ENCODE data around the gene TFCP2L1. TPM values are rescaled to one million over a fixed set of nuclear protein-coding genes. Genes with fewer than 3 reads are reported as not detected.

The TFCP2L1 gene
- total RNA-seq, 1 donor from 2014 or later, result 139 TPM

- no peak for DNase-seq (ENCODE audit: low read depth)
Observed at GRCh38 chr2:121196132-121196848, 88.7 kb downstream of the TFCP2L1 start.

- no peak for DNase-seq (ENCODE audit: low read depth)
Observed at GRCh38 chr2:121195036-121195435, 90.0 kb downstream of the TFCP2L1 start.

- no peak for DNase-seq (ENCODE audit: low read depth)
Observed at GRCh38 chr2:121194626-121195025, 90.4 kb downstream of the TFCP2L1 start.

GRCh38 chr2:121193185-121193584, 91.8 kb downstream of the TFCP2L1 start:
- DNase-seq (ENCODE audit: low read depth), result no peak

- DNase-seq (ENCODE audit: low read depth), result no peak
Observed at GRCh38 chr2:121192576-121192975, 92.4 kb downstream of the TFCP2L1 start.

GRCh38 chr2:121191191-121192170, 93.5 kb downstream of the TFCP2L1 start:
- DNase-seq (ENCODE audit: low read depth), result no peak

- no peak for DNase-seq (ENCODE audit: low read depth)
Observed at GRCh38 chr2:121189661-121190381, 95.2 kb downstream of the TFCP2L1 start.

- DNase-seq (ENCODE audit: low read depth), result no peak
Observed at GRCh38 chr2:121189011-121189410, 96.0 kb downstream of the TFCP2L1 start.

GRCh38 chr2:121187982-121188411, 97.0 kb downstream of the TFCP2L1 start:
- DNase-seq (ENCODE audit: low read depth), result peak; percentile 69

GRCh38 chr2:121187351-121187981, 97.5 kb downstream of the TFCP2L1 start:
- no peak for DNase-seq (ENCODE audit: low read depth)

GRCh38 chr2:121186261-121186660, 98.7 kb downstream of the TFCP2L1 start:
- no peak for DNase-seq (ENCODE audit: low read depth)

- peak; percentile 72 for DNase-seq (ENCODE audit: low read depth)
Observed at GRCh38 chr2:121185571-121186074, 99.4 kb downstream of the TFCP2L1 start.

- DNase-seq (ENCODE audit: low read depth), result no peak
Observed at GRCh38 chr2:121185111-121185510, 99.9 kb downstream of the TFCP2L1 start.

GRCh38 chr2:121184248-121184862, 100.6 kb downstream of the TFCP2L1 start:
- DNase-seq (ENCODE audit: low read depth), result no peak

GRCh38 chr2:121182520-121182919, 102.5 kb downstream of the TFCP2L1 start:
- peak; percentile 59 for DNase-seq (ENCODE audit: low read depth)

- no peak for DNase-seq (ENCODE audit: low read depth)
Observed at GRCh38 chr2:121179467-121179866, 105.5 kb downstream of the TFCP2L1 start.

GRCh38 chr2:121178730-121179129, 106.3 kb downstream of the TFCP2L1 start:
- DNase-seq (ENCODE audit: low read depth), result no peak

- no peak for DNase-seq (ENCODE audit: low read depth)
Observed at GRCh38 chr2:121177896-121178295, 107.1 kb downstream of the TFCP2L1 start.

GRCh38 chr2:121175326-121175725, 109.7 kb downstream of the TFCP2L1 start:
- no peak for DNase-seq (ENCODE audit: low read depth)

- DNase-seq (ENCODE audit: low read depth), result no peak
Observed at GRCh38 chr2:121173806-121174205, 111.2 kb downstream of the TFCP2L1 start.

GRCh38 chr2:121173112-121173511, 111.9 kb downstream of the TFCP2L1 start:
- peak; percentile 54 for DNase-seq (ENCODE audit: low read depth)
